ENCODE results near the gene PPFIBP1. TPM values are rescaled to one million over a fixed set of nuclear protein-coding genes. Genes with fewer than 3 reads are reported as not detected.

The PPFIBP1 gene
- total RNA-seq, result 102 TPM

DNA sequence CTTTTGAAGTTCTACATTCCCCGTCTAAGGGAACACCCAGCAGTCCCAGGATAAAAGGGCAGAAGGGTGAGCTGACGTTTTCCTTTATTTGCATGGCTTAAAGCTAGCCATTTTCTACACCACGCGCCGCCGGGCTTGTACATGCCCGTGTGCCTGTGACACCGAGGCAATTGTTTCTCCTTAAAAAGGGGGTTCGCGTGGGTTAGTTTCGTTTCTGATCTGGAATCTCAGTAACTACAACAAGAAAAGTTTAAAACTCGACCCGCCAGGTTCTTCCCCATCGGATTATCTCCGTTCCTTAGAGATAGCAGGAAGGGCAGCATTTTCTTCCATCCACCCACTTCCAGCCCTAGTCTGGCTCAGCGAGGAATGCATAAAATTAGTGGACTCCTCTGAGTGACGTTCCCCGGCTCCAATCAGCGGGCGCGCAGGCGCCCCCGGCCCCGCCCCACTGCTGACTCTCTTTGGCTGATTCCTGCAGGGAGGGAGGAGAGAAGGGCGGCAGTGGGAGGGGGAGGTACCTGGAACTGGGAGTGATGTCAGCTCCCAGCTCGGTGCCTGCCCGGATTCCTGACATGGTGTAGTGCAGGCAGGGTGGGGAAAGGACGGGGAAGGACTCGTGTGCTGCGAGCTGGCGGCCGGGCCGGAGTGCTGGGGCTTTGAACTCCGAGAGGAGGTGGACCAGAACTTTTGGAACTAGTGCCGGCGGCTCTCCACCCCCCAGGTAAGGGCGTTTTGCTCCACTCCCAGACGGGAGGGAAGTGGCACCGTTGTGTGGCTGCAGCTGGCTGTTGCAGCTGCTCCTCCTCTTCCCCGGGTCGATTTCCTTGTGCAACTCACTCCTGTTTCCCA, at the start of gene PPFIBP1:
TSS of gene PPFIBP1 (plus strand) at position 565 of the 852 bp plus-strand sequence. CDS start 109,191 bp downstream, outside the sequence.
- peak; percentile 98 for DNase-seq

DNA sequence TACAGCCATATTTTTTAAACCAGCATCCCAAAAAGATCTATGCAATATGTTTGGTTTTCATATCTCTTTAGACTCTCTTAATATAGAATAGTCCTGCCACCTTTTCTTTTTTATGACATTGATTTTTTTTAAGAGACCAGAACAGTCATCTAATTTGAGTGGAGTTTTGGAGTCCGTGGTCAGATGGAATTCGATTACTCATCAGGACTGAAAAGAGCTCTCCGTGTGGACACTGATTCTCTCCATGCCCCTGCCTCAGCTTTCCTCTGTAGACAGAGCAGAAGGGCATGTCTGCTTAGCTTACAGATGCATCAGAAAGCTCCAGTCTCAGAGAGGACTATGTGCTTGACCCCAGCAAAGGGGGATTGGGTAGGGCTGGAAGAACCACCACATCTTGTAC, 49.7 kb upstream of the PPFIBP1 start:
- DNase-seq, result no peak

DNA sequence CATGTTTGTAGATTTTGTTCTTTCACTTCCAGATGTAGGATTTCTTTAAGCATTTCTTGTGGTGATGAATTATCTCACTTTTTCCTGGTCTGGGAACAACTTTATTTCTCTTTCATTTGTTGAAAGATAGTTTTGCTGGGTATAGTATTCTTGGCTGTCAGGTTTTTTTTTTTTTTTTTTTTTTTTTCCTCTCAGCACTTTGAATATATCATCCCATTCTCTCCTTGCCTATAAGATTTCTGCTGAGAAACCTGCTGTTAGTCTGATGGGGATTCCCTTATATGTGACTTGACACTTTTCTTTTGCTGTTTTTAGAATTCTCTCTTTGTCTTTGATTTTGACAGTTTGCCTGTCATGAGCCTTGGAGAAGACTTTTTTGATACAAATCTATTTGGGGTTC, 47.0 kb upstream of the PPFIBP1 start:
- DNase-seq, result no peak

DNA sequence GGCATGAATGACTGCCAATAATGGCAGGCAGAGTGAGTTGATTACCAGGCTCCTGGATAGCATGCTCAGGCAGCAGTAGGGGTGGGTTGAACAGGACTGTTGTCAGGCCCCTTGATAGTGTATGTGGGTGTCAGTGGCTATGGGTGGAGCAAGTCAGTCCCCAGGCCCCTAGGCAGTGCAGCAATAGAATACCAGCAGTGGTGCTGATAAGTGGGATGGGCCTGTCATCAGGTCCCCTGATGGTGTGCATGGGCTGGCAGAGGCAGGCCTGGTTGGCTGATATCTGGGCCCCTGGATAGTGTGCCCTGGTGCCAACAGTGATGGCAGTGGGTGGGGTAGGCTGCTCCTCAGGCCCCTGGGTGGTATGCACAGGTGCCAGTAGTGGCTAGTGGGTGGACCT, 45.1 kb upstream of the PPFIBP1 start:
- no peak for DNase-seq

DNA sequence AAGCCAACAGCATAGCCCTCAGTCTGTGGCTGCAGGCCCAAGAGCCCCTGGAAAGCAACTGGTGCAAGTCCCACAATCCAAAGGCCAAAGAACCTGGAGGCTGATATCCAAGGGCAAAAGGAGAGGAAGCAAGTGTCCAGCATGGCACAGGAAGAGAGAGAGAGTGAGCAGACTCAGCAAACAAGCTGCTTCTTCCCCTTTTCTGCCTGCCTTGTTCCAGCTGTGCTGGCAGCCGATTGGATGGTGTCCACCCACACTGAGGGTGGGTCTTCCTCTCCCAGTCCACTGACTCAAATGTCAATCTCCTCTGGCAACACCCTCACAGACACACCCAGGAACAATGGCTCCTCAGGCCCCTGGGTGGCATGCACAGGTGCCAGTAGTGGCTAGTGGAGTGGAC, 44.0 kb upstream of the PPFIBP1 start:
- DNase-seq, result no peak

DNA sequence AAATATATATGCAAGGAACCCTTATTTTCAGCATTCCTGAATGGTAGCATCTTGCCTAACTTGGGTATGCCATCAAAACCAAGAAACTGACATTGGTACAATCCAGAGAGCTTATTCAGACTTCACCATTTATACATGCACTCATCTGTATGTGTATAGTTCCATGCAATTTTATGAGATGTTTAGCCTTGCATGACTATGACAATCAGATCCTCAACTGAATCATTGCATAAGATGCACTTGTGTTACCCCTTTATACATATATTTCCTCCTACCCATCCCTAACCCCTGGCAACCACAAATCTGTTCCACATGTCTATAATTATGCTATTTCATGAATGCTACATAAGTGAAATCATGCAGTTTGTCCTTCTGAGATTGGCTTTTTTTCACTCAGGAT, 37.0 kb upstream of the PPFIBP1 start:
- DNase-seq, result no peak

DNA sequence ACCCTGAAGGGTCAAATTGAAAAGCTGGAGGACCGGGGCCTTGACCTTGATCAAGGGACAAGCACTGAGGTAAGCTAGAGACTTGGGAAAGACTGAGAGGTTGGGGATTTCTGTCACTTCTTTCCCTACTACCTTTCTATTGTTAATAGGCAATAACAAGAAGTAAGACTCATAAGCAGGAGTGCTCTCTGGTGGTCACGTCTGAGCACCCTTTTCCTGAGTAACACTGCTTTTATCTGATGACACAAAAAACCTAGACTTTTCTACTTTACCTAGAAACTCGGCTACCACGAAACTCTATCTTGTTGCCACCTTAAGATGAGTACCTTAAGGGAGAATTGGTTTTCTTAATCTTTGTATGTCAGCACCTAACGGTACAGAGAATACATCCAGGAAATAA, 35.5 kb upstream of the PPFIBP1 start:
- DNase-seq, result no peak

DNA sequence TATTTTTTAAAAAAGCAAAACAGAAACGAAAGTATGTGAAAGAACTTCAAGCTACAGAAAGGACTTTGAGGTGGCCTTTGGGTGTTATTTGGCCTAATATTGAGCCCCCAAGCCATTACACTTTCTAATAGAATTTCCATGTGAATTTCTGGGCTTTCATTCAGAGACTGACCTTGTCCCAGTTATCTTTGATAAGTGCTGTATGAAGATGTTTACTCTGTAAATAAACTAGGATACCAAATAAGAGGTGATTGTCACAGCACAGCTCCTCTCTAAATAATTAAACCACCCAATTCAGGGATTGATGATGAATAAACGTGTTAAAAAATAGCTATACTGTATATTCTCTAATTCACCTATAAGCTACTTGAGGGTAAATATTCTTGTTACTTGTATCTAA, 32.8 kb upstream of the PPFIBP1 start:
- DNase-seq, result no peak

DNA sequence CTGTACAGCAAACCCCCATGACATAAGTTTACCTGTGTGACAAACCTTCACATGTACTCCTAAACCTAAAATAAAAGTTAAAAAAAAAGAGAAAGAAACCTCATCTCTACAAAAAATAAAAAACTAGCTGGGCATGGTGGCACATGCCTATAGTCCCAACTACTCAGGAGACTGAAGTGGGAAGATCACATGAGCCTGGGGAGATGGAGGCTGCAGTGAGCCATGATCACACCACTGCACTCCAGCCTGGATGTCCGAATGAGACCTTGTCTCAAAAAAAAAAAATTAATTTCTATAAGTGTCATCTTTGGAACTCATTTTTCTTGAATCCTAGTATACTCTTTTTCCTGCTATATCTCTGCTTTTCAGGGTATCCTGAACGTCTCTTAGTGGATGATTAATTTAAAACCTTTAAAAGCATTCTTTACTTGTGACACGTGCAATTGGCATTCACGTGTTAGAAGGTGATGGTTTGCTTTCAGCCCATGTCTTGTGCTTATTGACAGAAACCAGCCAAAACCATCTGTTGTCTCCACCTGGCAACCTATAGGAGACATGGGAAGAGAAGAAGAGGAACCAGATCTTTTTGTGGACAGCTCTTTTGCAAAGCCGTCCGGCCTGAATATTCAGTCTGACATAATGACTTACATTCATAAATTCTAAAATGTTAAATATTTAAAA, 30.6 kb upstream of the PPFIBP1 start:
- no peak for DNase-seq

DNA sequence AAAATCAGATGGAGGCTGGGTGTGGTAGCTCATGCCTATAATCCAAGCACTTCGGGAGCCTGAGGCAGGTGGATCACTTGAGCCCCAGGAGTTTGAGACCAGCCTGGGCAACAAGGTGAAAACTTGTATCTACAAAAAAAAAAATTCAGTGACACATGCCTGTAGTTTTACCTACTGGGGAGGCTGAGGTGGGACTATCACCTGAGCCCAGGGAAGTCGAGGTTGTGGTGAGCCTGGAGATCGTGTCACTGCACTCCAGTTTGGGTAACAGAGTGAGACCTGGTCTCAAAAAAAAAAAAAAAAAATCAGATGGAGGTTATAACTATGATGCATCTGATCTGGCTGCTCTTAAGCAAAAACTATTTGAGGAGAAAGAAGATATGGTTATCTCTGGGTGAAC, 26.6 kb upstream of the PPFIBP1 start:
- no peak for DNase-seq

DNA sequence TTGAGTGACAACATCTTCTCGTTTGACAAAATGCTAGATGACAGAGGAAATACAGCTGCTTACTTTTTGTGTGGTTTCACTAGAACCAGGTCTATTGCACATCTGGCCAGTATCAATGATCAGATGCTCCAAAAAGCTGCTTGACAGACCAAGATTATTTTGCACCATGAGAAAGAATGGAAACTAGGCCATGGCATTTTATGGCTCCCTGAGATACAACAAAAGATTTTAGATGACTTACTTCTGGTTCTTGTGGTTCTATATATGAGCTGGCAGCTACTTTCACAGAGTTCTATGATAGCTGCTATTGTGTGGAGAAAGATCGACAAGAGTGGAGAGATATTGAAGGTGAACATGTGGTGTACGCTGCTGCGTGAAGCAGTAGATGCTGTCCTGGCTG, 25.9 kb upstream of the PPFIBP1 start:
- DNase-seq, result no peak

DNA sequence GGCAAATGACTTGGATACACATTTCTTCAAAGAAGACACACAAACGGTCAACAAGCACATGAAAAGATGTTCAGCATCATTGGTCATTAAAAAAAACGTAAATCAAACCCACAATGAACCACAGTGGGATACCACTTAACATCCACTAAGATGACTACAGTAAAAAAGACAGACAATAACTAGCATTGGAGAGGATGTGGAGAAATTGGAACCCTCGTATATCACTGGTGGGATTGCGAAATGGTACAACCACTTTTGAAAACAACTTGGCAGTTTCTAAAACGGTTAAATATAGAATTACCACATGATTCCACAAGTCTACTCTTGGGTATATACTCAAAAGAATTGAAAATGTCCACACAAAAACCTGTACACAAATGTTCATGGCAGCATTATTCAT, 25.2 kb upstream of the PPFIBP1 start:
- DNase-seq, result no peak

DNA sequence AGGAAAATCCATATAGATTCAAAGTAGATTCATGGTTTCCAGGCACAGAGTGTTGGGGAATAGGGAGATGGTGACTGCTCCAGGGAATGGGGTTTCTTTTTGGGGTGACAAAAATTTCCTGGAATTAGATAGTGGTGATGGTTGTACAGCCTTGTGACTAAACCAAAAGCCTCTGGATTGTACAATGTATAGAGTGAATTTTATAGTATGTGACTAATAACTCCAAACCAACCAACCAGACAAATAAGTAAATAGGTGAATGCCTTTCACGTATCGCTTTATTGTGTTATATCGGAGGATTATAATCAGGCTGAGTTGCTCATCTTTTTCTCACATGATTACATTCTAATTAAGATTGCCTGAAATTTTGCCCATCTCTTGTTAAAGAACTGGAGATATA, 24.6 kb upstream of the PPFIBP1 start:
- DNase-seq, result no peak

DNA sequence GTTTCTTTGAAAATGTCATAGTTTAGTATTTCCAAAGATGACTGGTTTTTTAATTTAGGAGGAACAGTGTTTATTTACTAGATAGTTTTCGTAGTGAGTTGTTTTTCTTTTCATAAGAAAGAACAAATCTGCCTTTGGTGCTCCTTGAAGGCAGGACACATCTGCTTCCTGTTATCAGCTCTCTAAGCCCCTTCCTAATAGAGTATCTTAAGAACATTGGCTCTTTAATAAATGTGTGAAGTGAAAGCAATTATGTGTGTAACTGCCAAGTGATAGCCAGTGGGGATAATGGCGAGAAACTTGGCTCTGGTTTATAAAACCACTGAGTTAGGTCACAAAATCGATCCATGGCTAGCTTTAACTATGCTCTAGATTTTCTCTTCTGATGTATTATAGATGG, 23.5 kb upstream of the PPFIBP1 start:
- no peak for DNase-seq

DNA sequence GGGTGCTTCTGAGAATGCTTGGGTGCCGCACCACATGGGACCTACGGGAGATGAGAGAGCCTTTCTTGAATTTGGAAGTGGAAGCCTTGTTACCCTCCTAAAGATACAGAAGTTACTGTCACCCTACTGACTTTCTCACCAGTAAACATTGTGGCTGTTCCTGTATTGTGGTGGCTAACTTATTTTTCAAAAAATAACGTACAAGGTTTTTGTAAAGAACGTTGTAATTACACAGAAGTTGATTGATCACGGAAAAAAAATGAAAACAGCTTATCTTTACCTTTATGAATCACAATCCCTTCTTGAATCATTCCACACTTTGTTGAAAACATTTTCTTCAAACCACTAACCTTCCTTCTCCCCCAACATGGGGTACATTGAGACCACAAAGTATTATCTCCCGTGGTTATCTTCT, 22.0 kb upstream of the PPFIBP1 start:
- no peak for DNase-seq

DNA sequence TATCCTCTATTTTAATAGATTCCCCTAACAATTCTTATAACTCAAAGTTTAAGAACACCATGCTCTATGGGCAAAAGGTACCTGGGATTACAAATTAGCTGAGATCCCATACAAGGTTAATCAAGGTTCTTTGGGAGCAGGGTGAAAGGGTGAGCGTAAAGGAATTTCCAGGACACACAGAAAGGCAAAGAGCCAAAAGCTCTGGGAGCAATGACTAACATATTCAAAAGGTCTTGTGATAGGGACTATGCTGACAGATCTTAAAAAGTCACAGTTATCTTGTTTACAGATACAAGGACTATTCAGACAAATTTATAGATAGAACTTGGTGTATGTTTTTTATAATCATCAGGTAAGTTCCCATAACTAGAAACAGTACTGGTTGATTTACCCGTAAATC, 19.5 kb upstream of the PPFIBP1 start:
- no peak for DNase-seq

DNA sequence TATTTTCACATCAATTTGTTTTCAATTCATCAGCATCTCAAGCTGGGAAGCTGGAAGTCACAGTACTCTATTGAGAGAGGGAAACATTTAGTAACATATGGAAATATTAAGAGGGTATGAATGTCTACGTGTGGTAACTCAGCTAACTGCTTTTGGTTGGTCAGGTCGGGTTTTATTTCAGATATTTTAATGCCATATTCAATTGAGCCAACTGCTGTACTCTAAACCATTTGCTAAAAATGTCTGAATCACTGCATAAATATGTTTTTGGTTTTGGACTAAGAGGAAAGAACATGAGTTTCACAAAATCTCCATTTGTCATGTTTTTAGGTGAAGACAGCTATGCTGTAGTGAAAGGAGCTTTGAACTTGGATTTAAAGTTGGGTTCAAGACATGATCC, 18.9 kb upstream of the PPFIBP1 start:
- no peak for DNase-seq

DNA sequence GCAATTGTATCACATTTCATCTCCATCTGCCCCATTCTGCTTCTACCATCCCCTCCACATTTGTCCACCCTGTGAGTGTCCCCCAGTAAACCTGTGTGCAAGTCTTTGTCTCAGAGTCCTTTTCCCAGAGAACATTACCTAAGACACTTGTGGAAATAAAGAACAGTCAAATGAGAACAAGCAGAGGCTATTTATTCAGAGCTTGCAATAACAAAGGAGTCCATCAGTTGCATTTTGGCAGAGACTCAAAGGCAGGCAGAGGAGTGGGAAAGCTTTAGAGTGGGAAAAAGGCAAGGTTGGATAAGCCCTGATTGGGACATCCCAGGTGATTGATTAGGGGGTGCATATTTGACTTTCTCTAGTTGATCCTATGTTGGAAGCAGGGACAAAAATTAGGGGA, 18.2 kb upstream of the PPFIBP1 start:
- no peak for DNase-seq

DNA sequence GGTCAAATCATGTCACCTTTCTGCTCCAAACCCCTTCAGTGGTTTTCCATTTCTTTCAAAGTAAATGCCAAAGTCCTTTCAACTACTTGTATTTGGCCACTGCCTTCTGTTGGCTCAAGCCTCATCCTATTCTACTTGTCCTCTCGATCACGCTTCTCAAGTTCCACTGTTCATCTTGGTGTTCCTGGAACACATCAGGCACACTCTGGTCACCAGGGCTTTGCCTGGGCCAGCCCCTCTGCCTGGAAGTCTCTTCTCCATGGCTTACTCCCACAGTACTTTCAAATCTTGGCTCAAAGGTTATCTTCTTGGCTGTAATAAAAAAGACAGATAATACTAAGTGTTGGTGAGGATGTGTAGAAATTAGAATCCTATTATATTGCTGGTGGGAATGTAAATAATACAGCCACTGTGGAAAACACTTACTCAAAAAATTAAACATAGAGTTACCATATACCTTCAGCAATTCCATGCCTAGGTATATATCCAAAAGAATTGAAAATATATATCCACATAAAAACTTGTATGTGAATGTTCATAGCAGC, 17.3 kb upstream of the PPFIBP1 start:
- no peak for DNase-seq

DNA sequence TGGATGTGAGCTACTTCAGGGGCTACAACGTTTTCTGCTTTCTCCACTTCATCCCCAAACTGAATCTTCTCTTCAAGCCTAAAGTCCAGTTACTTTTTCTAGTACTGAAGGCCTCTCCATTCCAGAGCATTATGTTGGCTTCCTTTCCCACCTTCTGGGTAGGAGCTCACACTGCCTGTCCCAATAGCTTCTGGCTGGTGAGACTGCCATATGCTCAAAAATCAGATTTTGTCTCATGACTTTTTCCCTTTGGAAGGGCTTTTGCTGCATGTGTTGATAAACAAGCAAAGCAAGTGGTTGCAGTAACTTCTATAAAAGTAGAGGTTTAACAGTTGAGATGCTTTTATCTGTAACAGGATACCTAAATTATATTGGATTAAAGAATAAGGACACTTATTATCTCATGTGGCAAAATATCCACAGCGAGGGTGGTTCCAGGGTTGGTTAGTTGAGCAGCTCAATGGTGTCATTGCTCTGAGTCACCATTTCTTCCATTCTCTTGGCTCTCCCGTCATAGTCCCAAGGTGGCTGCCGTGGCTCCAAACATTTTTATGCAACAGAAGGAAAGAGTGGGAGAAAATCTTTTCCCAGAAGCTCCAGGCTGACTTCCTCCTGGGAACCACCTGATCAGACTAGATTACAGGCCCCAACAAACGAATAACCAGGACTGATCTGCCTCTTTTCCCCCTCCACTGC, 15.1 kb upstream of the PPFIBP1 start:
- DNase-seq, result no peak

DNA sequence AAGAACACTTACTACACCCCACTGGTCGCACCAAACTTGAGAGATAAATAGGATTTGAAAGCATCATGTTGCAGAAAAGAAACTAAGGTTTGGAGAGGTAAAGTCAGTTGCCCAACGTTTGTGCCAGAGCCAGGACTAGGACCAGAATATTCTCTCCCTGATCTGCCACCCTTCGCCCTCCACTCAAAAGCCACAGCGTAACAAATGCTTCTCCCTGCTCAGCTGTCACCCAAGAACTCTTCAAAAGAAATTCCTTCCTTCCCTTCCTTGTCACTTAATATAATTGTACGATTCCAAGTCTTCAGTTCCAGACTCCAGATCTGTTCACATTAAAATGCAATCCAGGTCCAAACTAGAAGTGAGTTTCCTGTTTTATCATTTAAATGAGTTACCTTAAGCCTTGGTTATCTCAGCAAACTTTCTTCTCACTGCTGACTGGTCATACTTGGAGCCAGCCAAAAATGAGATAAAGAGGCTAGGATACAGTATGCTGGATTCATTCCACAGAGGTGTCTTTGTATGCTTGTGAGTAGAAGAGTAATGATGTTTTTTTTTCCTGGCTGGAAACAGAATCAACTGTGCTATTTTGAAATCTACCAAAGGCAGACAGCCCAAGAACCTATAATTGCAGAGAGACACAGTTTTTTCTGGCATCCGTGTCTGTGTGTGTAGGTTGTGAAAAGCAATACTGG, 12.8 kb upstream of the PPFIBP1 start:
- DNase-seq, result peak; percentile 69

DNA sequence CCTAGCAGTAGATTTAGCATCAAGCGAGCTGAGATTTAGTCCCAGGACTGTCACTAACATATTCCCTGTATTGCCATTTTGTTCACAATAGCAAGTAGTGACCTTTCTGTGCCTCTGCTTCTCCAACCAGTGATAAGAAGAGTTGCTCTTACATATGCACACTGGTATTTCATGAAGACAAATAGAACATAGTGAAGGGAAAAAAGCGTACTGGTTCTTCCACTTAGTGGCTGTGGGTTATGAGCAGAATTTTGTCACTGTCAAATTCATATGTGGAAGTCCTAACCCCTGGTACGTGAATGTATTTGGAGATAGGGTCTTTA, 12.3 kb upstream of the PPFIBP1 start:
- no peak for DNase-seq

All from tongue (tissue), 2 donors.